PC-9 (cell line): Measurements from ENCODE around the gene PLXDC1. TPM values are rescaled to one million over a fixed set of nuclear protein-coding genes. Genes with fewer than 3 reads are reported as not detected.

ENCODE experiments used
- BruUV-seq: library from RNA; stranded (reverse); fragments of 400-500 nt; replicated peaks from 2 replicates; lab custom pipeline; 2021; lab: Mats Ljungman, UMichigan
- CTCF ChIA-PET: fragments of 300-600 bp; sonication (Branson Sonifier 250); formaldehyde crosslinking; loops from one replicate; lab custom pipeline; 2022; ENCODE audit warnings: antibody characterized with exemption; lab: Charles Lee
- POLR2A ChIA-PET: fragments of 300-600 bp; sonication (Branson Sonifier 250); formaldehyde crosslinking; loops from one replicate; lab custom pipeline; 2022; ENCODE audit warnings: antibody characterized with exemption; ENCODE audit not compliant: unreplicated experiment; lab: Charles Lee
- DNase-seq, 2 experiments: peaks; one replicate each; pipeline versions ENCODE4 v3.0.0 to v3.0.0-alpha.2; 2015 to 2022; ENCODE audit warnings: mixed read lengths in 1 of 2
- H2AFZ ChIP-seq: fragments of 200-600 bp; sonication (generic); 2 replicates; pipeline ENCODE4 v1.8.1; 2017; ENCODE audit warnings: antibody characterized with exemption
- H3F3A ChIP-seq: fragments of 200-600 bp; sonication (generic); 2 replicates; pipeline ENCODE4 v1.8.1; 2017; ENCODE audit warnings: antibody characterized with exemption, mild to moderate bottlenecking, low read depth; ENCODE audit not compliant: insufficient read depth
- H3K27ac ChIP-seq: fragments of 200-600 bp; sonication (generic); 2 replicates; pipeline ENCODE4 v1.6.1; 2016; ENCODE audit warnings: mixed run types
- H3K27me3 ChIP-seq: fragments of 200-600 bp; sonication (generic); 2 replicates; pipeline ENCODE4 v1.6.1; 2016; ENCODE audit warnings: low read depth, mixed run types; ENCODE audit not compliant: insufficient read depth
- H3K36me3 ChIP-seq: fragments of 200-600 bp; sonication (generic); 2 replicates; pipeline ENCODE4 v1.6.1; 2016; ENCODE audit warnings: low read depth, mixed run types
- H3K4me1 ChIP-seq: fragments of 200-600 bp; sonication (generic); replicated peaks from 2 replicates; pipeline ENCODE4 v1.6.1; 2016; ENCODE audit warnings: mixed run types; ENCODE audit not compliant: insufficient read depth
- H3K4me2 ChIP-seq: fragments of 200-600 bp; sonication (generic); 2 replicates; pipeline ENCODE4 v1.6.1; 2017; ENCODE audit warnings: mixed run types
- H3K4me3 ChIP-seq: fragments of 200-600 bp; sonication (generic); 2 replicates; pipeline ENCODE4 v1.6.1; 2016; ENCODE audit warnings: mixed run types
- H3K79me2 ChIP-seq: fragments of 200-600 bp; sonication (generic); 2 replicates; pipeline ENCODE4 v1.6.1; 2017; ENCODE audit warnings: low read depth, mixed run types
- H3K9me2 ChIP-seq: fragments of 200-600 bp; sonication (generic); 2 replicates; pipeline ENCODE4 v1.8.1; 2017; ENCODE audit warnings: mild to moderate bottlenecking; ENCODE audit not compliant: insufficient read depth
- H3K9me3 ChIP-seq: fragments of 200-600 bp; sonication (generic); 2 replicates; pipeline ENCODE4 v1.8.1; 2016; ENCODE audit warnings: low read depth; ENCODE audit not compliant: insufficient read depth
- H4K20me1 ChIP-seq: fragments of 200-600 bp; sonication (generic); 2 replicates; pipeline ENCODE4 v1.8.1; 2017; ENCODE audit not compliant: insufficient read depth
- EZH2 ChIP-seq: fragments of 200-600 bp; sonication (generic); IDR thresholded peaks from 2 replicates; pipeline ENCODE4 v1.8.0; 2017; ENCODE audit warnings: antibody characterized with exemption, low read depth
- intact Hi-C: fragments of 100-400 bp; cut with micrococcal nuclease; formaldehyde crosslinking; loops from one replicate; pipeline ENCODE4 v1.10.0; 2022; ENCODE audit not compliant: unreplicated experiment
- total RNA-seq: library from RNA; stranded (reverse); gene quantifications from 2 replicates; pipeline ENCODE4 v1.2.3, GENCODE V29; 2021
- TF ChIP-seq, protein P1 (sequence below): fragments of 200-600 bp; sonication (generic); conservative IDR thresholded peaks from 2 replicates; pipeline ENCODE4 v1.6.1; 2017; ENCODE audit warnings: mixed run types, antibody characterized with exemption, mild to moderate bottlenecking, moderate library complexity

The PLXDC1 gene
- total RNA-seq, 1 experiment from 2014 or later: 2.5 TPM

DNA sequence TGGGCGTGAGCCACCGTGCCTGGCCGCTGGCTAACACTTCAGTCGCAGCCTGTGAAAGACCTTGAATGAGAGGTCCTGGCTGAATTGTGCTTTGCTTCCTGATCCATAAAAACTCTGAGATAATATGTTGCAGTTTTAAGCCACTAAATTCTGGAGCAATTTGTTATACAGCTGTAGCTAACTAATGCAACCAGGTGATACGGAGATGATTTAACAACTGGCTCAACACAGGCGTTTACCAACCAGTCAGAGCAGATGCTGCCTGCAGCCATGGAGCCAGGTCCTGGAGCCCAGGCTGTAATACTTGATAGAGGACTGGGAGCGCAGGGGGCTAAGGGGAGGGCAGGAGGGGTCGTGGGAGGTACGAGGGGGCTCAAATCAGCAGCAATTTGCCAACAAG lies 50.9 kb downstream of the PLXDC1 start:
- H2AFZ ChIP-seq: no peak overlapping the region
- CTCF ChIA-PET: no interaction called here
- BruUV-seq: no TSS peak

DNA sequence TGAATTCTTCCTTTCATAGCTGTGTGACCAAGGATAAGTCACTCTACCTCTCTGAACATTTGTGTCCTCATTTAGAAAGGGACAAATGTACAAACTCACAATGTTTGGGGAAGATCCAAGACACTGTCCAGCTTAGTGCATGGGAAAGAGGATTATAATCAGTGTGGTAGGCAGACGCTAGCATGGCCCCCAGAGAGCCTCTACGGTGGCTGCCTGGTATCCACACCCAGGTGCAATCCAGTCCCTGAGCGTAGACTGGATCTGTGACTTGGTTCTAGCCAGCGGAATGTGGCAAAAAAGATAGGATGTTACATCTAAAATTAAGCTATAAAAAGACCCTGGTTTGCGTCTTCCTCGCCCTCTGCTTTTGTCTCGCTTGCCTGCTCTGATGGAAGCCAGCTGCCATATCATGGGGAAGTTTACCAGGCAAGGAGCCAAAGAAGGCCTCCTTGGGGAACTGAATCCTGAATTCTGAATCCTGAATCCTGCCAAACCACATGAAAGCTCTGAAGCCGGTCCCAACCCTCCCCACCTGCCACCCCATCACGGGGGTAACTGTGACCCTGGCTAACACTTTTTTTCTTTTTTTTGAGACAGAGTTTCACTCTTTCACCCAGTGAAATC lies 51.7 kb downstream of the PLXDC1 start:
- DNase-seq: no peak
- no TSS peak for BruUV-seq
- H3K27ac ChIP-seq: no peak overlapping the region
- H3K79me2 ChIP-seq: no peaks in the 10 kb centered on the region
- no peaks in the 10 kb centered on the region for H3K36me3 ChIP-seq
- no peak for TF ChIP-seq EZH2
- TF ChIP-seq, protein P1, sequence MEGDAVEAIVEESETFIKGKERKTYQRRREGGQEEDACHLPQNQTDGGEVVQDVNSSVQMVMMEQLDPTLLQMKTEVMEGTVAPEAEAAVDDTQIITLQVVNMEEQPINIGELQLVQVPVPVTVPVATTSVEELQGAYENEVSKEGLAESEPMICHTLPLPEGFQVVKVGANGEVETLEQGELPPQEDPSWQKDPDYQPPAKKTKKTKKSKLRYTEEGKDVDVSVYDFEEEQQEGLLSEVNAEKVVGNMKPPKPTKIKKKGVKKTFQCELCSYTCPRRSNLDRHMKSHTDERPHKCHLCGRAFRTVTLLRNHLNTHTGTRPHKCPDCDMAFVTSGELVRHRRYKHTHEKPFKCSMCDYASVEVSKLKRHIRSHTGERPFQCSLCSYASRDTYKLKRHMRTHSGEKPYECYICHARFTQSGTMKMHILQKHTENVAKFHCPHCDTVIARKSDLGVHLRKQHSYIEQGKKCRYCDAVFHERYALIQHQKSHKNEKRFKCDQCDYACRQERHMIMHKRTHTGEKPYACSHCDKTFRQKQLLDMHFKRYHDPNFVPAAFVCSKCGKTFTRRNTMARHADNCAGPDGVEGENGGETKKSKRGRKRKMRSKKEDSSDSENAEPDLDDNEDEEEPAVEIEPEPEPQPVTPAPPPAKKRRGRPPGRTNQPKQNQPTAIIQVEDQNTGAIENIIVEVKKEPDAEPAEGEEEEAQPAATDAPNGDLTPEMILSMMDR: no peak
- peaks cover 21% of the 10 kb centered on the region for H3K27me3 ChIP-seq
- H3K9me2 ChIP-seq: no peaks in the 10 kb centered on the region
- no peak overlapping the region for H2AFZ ChIP-seq
- ChIA-PET POLR2A (no interaction called here), CTCF (interaction anchor here (0.6 kb wide), 2 partner anchors 607 to 839 kb away, joined by 3 to 8 read pairs; no protein-coding TSS in a partner anchor)
- H3K4me2 ChIP-seq: no peak overlapping the region
- no peaks in the 10 kb centered on the region for H3K9me3 ChIP-seq
- no peaks in the 10 kb centered on the region for H4K20me1 ChIP-seq
- no peaks in the 10 kb centered on the region for H3K4me1 ChIP-seq
- H3F3A ChIP-seq: no peaks in the 10 kb centered on the region
- no peak overlapping the region for H3K4me3 ChIP-seq
- intact Hi-C loops: loop anchor here (2.0 kb wide), 1 partner anchor 31 kb away; no protein-coding TSS in a partner anchor

More for the DNA sequence above, 50.9 kb downstream of the PLXDC1 start:
- DNase-seq: no peak
- no peaks in the 10 kb centered on the region for H3F3A ChIP-seq
- no peaks in the 10 kb centered on the region for H3K9me2 ChIP-seq
- no peaks in the 10 kb centered on the region for H3K4me1 ChIP-seq
- no peaks in the 10 kb centered on the region for H3K36me3 ChIP-seq
- peaks cover 21% of the 10 kb centered on the region for H3K27me3 ChIP-seq
- intact Hi-C loops: loop anchor here (2.0 kb wide), 1 partner anchor 30 kb away; no protein-coding TSS in a partner anchor
- no peaks in the 10 kb centered on the region for H3K79me2 ChIP-seq
- no peaks in the 10 kb centered on the region for H3K9me3 ChIP-seq
- H4K20me1 ChIP-seq: no peaks in the 10 kb centered on the region
- no peak overlapping the region for H3K4me3 ChIP-seq
- H3K4me2 ChIP-seq: no peak overlapping the region
- POLR2A ChIA-PET: interaction anchor here (0.6 kb wide), 1 partner anchor 64 kb away, joined by 4 read pairs; no protein-coding TSS in a partner anchor
- TF ChIP-seq EZH2: no peak
- TF ChIP-seq, protein P1: no peak
- no peak overlapping the region for H3K27ac ChIP-seq

DNA sequence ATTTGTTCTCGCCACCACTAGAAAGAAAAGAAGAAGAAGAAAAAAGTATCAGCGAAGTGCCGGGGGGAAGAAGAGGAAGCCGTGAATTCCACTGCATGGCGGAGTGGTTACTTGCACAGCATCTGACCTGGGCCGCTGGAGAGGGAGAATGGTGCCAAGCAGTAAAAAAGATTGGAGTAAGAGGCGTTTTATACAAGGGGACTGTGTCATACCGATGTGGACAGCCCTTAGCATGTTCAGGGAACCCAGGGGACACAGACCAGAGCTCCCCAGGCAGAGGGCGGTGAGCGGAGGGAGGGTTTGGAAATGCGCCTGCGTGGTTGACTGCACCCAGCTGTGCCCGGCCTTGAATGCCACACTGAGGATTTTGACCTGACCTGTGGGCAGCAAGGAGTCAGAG lies 52.8 kb downstream of the PLXDC1 start:
- no peak for DNase-seq
- Histone ChIP-seq H3K4me1 (no peaks in the 10 kb centered on the region), H3K9me2 (no peaks in the 10 kb centered on the region), H3K27me3 (peaks cover 21% of the 10 kb centered on the region), H2AFZ (no peak overlapping the region), H3K79me2 (no peaks in the 10 kb centered on the region), H3K36me3 (no peaks in the 10 kb centered on the region), H4K20me1 (no peaks in the 10 kb centered on the region), H3K27ac (no peak overlapping the region), H3K4me3 (no peak overlapping the region), H3K4me2 (no peak overlapping the region), H3K9me3 (no peaks in the 10 kb centered on the region), H3F3A (no peaks in the 10 kb centered on the region)
- TF ChIP-seq, protein P1: no peak
- no peak for TF ChIP-seq EZH2
- ChIA-PET CTCF (no interaction called here), POLR2A (no interaction called here)
- intact Hi-C loops: no loop called here
- BruUV-seq: no TSS peak
